Neuronal stem cell (in vitro differentiated cells): ENCODE data around the gene GPR161.

Source experiments
- DNase-seq: peaks from one replicate; pipeline ENCODE4 v3.0.0-alpha.2; 2013; ENCODE audit warnings: low spot score
- H2AFZ ChIP-seq: one replicate; pipeline ENCODE4 v1.6.1; 2013; ENCODE audit warnings: mild to moderate bottlenecking, low read length, inconsistent platforms
- H2AK5ac ChIP-seq: 2 replicates; pipeline ENCODE4 v1.6.1; 2013; ENCODE audit warnings: low read depth, mild to moderate bottlenecking, inconsistent platforms, low read length, moderate library complexity, mixed read lengths
- H2BK120ac ChIP-seq: 2 replicates; pipeline ENCODE4 v1.6.1; 2013; ENCODE audit warnings: low read depth, mild to moderate bottlenecking, inconsistent platforms, low read length, moderate library complexity, mixed read lengths
- H2BK12ac ChIP-seq: one replicate; pipeline ENCODE4 v1.6.1; 2013; ENCODE audit warnings: low read length, inconsistent platforms
- H2BK15ac ChIP-seq: 2 replicates; pipeline ENCODE4 v1.6.1; 2013; ENCODE audit warnings: mild to moderate bottlenecking, low read length, inconsistent platforms, mixed read lengths
- H2BK5ac ChIP-seq: one replicate; pipeline ENCODE4 v1.6.1; 2013; ENCODE audit warnings: inconsistent platforms, mild to moderate bottlenecking, low read length, moderate library complexity
- H3K14ac ChIP-seq: one replicate; pipeline ENCODE4 v1.6.1; 2013; ENCODE audit warnings: low read length, inconsistent platforms
- H3K18ac ChIP-seq: 2 replicates; pipeline ENCODE4 v1.6.1; 2013; ENCODE audit warnings: low read length, inconsistent platforms
- H3K23ac ChIP-seq: 2 replicates; pipeline ENCODE4 v1.6.1; 2013; ENCODE audit warnings: low read depth, mild to moderate bottlenecking, mixed read lengths, low read length, inconsistent platforms; ENCODE audit not compliant: poor library complexity
- H3K27ac ChIP-seq: replicated peaks from 3 replicates; pipeline ENCODE4 v1.5.1; 2013; ENCODE audit warnings: low read length, inconsistent platforms
- H3K27me3 ChIP-seq, 3 experiments: 2 replicates each; pipeline ENCODE4 v1.6.1; 2013; ENCODE audit warnings: low read length in 3 of 3, mild to moderate bottlenecking in 2 of 3, inconsistent platforms in 1 of 3, low read depth in 1 of 3, mixed read lengths in 1 of 3, moderate library complexity in 1 of 3; ENCODE audit not compliant: control insufficient read depth in 3 of 3, insufficient read depth in 3 of 3
- H3K36me3 ChIP-seq, 2 donors: replicated peaks in 1 of 2; 2 replicates each; pipeline ENCODE4 v1.6.1; 2013; ENCODE audit warnings: low read length in 2 of 2; ENCODE audit not compliant: control insufficient read depth in 2 of 2, insufficient read depth in 2 of 2
- H3K4ac ChIP-seq: 2 replicates; pipeline ENCODE4 v1.6.1; 2013; ENCODE audit warnings: inconsistent platforms, mild to moderate bottlenecking, low read length, moderate library complexity
- H3K4me1 ChIP-seq, 2 donors: 1 replicate in 1 of 2; 2 replicates in 1 of 2; pipeline ENCODE4 v1.6.1; 2013; ENCODE audit warnings: low read length in 2 of 2, low read depth in 1 of 2; ENCODE audit not compliant: control insufficient read depth in 2 of 2, insufficient read depth in 1 of 2
- H3K4me2 ChIP-seq: one replicate; pipeline ENCODE4 v1.6.1; 2013; ENCODE audit warnings: mild to moderate bottlenecking, low read length, inconsistent platforms; ENCODE audit not compliant: insufficient read depth, poor library complexity, severe bottlenecking
- H3K4me3 ChIP-seq, 2 donors: 2 replicates each; pipeline ENCODE4 v1.5.1; 2013; ENCODE audit warnings: low read length in 2 of 2, mild to moderate bottlenecking in 2 of 2, inconsistent platforms in 1 of 2, moderate library complexity in 1 of 2
- H3K79me1 ChIP-seq: one replicate; pipeline ENCODE4 v1.6.1; 2013; ENCODE audit warnings: low read depth, mild to moderate bottlenecking, inconsistent platforms, low read length, moderate library complexity
- H3K9ac ChIP-seq: one replicate; pipeline ENCODE4 v1.6.1; 2013; ENCODE audit warnings: mild to moderate bottlenecking, low read depth, low read length, inconsistent platforms; ENCODE audit not compliant: poor library complexity
- H3K9me3 ChIP-seq, 2 donors: replicated peaks in 1 of 2; 2 replicates each; pipeline versions ENCODE3 to v1.6.1; 2013; ENCODE audit warnings: low read length in 2 of 2, mild to moderate bottlenecking in 2 of 2, inconsistent platforms in 1 of 2, low read depth in 1 of 2, mixed read lengths in 1 of 2, moderate library complexity in 1 of 2; ENCODE audit not compliant: control insufficient read depth in 2 of 2, insufficient read depth in 1 of 2
- H4K8ac ChIP-seq: one replicate; pipeline ENCODE4 v1.6.1; 2013; ENCODE audit warnings: low read depth, mild to moderate bottlenecking, inconsistent platforms, low read length, moderate library complexity
- H4K91ac ChIP-seq: one replicate; pipeline ENCODE4 v1.6.1; 2013; ENCODE audit warnings: low read length, low read depth, mild to moderate bottlenecking, inconsistent platforms; ENCODE audit not compliant: poor library complexity
- WGBS, 2 donors: extraction: QIAGEN DNeasy Blood & Tissue Kit; methylation state at CpG; one replicate each; pipeline ENCODE4 v1.1.7; 2013; ENCODE audit warnings: missing lambda C conversion rate in 2 of 2, mixed read lengths in 1 of 2; ENCODE audit not compliant: insufficient read length in 2 of 2, insufficient replicate concordance in 1 of 2; ENCODE audit errors: extremely low coverage in 2 of 2; 5-methylcytosine and 5-hydroxymethylcytosine counted together

The GPR161 gene

GRCh38 chr1:168163670-168164069 lies 26.9 kb upstream of the GPR161 start:
- Histone ChIP-seq H4K91ac (no peak overlapping the region), H3K9me3 (peaks cover 0 to 7% of the 10 kb centered on the region in 2 donors), H2BK12ac (no peak overlapping the region), H2AK5ac (no peak overlapping the region), H3K14ac (no peak overlapping the region), H3K23ac (no peak overlapping the region), H3K4me3 (no peak overlapping the region), H3K4me2 (no peak overlapping the region), H3K36me3 (no peaks in the 10 kb centered on the region), H2AFZ (no peak overlapping the region), H4K8ac (no peak overlapping the region), H3K18ac (no peak overlapping the region), H2BK120ac (no peak overlapping the region), H3K9ac (no peak overlapping the region), H3K27ac (no peak overlapping the region), H3K4me1 (no peaks in the 10 kb centered on the region), H3K4ac (no peak overlapping the region), H2BK15ac (no peak overlapping the region), H2BK5ac (no peak overlapping the region), H3K79me1 (no peaks in the 10 kb centered on the region), H3K27me3 (peaks cover 0 to 2% (median 0%) of the 10 kb centered on the region in 3 experiments)
- DNase-seq: no peak
- no CpG with 5 or more reads among the region's 3 CpGs for WGBS, 2 donors

GRCh38 chr1:168161459-168161858 lies 24.7 kb upstream of the GPR161 start:
- no CpG with 5 or more reads among the region's 2 CpGs for WGBS, 2 donors
- H2BK15ac ChIP-seq: no peak overlapping the region
- no peak overlapping the region for H2BK120ac ChIP-seq
- H4K91ac ChIP-seq: no peak overlapping the region
- H3K4me2 ChIP-seq: no peak overlapping the region
- no peaks in the 10 kb centered on the region for H3K36me3 ChIP-seq
- H3K79me1 ChIP-seq: no peaks in the 10 kb centered on the region
- no peak overlapping the region for H3K4me3 ChIP-seq
- H3K14ac ChIP-seq: no peak overlapping the region
- no peak overlapping the region for H2BK12ac ChIP-seq
- H3K4ac ChIP-seq: no peak overlapping the region
- no peak overlapping the region for H3K27ac ChIP-seq
- no peak overlapping the region for H3K18ac ChIP-seq
- no peak for DNase-seq
- H3K4me1 ChIP-seq: no peaks in the 10 kb centered on the region
- no peak overlapping the region for H4K8ac ChIP-seq
- no peak overlapping the region for H3K9ac ChIP-seq
- H2AFZ ChIP-seq: no peak overlapping the region
- H3K27me3 ChIP-seq: peaks cover 0 to 2% (median 0%) of the 10 kb centered on the region in 3 experiments
- H2AK5ac ChIP-seq: peak overlapping the region; percentile 6
- no peak overlapping the region for H2BK5ac ChIP-seq
- peaks cover 0 to 5% of the 10 kb centered on the region in 2 donors for H3K9me3 ChIP-seq
- H3K23ac ChIP-seq: no peak overlapping the region

- Histone ChIP-seq H3K79me1 (no peaks in the 10 kb centered on the region), H3K36me3 (no peaks in the 10 kb centered on the region), H3K23ac (no peak overlapping the region), H4K8ac (no peak overlapping the region), H3K9ac (no peak overlapping the region), H3K27ac (no peak overlapping the region), H3K27me3 (peaks cover 0 to under 1% (median 0%) of the 10 kb centered on the region in 3 experiments), H3K14ac (no peak overlapping the region), H2BK120ac (no peak overlapping the region), H3K4me3 (no peak overlapping the region), H3K9me3 (peaks cover 0 to 5% of the 10 kb centered on the region in 2 donors), H3K4ac (no peak overlapping the region), H3K4me1 (no peaks in the 10 kb centered on the region), H2BK5ac (no peak overlapping the region), H2BK12ac (no peak overlapping the region), H4K91ac (no peak overlapping the region), H3K18ac (no peak overlapping the region), H2AFZ (no peak overlapping the region), H2BK15ac (no peak overlapping the region), H3K4me2 (no peak overlapping the region), H2AK5ac (no peak overlapping the region)
- WGBS, 2 donors: no CpG with 5 or more reads among the region's 1 CpG
- DNase-seq: no peak
Measured at GRCh38 chr1:168159979-168160378, 23.2 kb upstream of the GPR161 start.

- H3K27me3 ChIP-seq: no peaks in the 10 kb centered on the region
- no peak overlapping the region for H3K4me2 ChIP-seq
- no peak overlapping the region for H2AK5ac ChIP-seq
- H3K27ac ChIP-seq: no peak overlapping the region
- H3K18ac ChIP-seq: no peak overlapping the region
- no peak overlapping the region for H3K9ac ChIP-seq
- H3K79me1 ChIP-seq: no peaks in the 10 kb centered on the region
- no peak overlapping the region for H2BK5ac ChIP-seq
- H3K9me3 ChIP-seq: peaks cover 0 to 5% of the 10 kb centered on the region in 2 donors
- H2BK120ac ChIP-seq: no peak overlapping the region
- no peak overlapping the region for H3K14ac ChIP-seq
- no peak overlapping the region for H2AFZ ChIP-seq
- no peak overlapping the region for H4K91ac ChIP-seq
- no peak overlapping the region for H2BK15ac ChIP-seq
- no CpG with 5 or more reads among the region's 1 CpG for WGBS, 2 donors
- no peak overlapping the region for H2BK12ac ChIP-seq
- no peaks in the 10 kb centered on the region for H3K4me1 ChIP-seq
- no peak overlapping the region for H4K8ac ChIP-seq
- no peaks in the 10 kb centered on the region for H3K36me3 ChIP-seq
- no peak overlapping the region for H3K4me3 ChIP-seq
- no peak for DNase-seq
- no peak overlapping the region for H3K23ac ChIP-seq
- no peak overlapping the region for H3K4ac ChIP-seq
Measured at GRCh38 chr1:168159251-168159650, 22.5 kb upstream of the GPR161 start.
